Neuron (in vitro differentiated cells): ENCODE data around the gene OSBPL3.

Experiments
- H2AFZ ChIP-seq: one replicate; pipeline ENCODE4 v1.6.1; 2013; ENCODE audit warnings: low read depth, mild to moderate bottlenecking, inconsistent platforms, low read length, moderate library complexity
- H3K27me3 ChIP-seq: one replicate; pipeline ENCODE4 v1.6.1; 2013; ENCODE audit warnings: low read length; ENCODE audit not compliant: insufficient read depth
- H3K36me3 ChIP-seq: one replicate; pipeline ENCODE4 v1.6.1; 2013; ENCODE audit warnings: low read length; ENCODE audit not compliant: insufficient read depth
- H3K4me1 ChIP-seq: one replicate; pipeline ENCODE4 v1.6.1; 2013; ENCODE audit warnings: low read length; ENCODE audit not compliant: insufficient read depth
- H3K4me3 ChIP-seq: 2 replicates; pipeline ENCODE4 v1.5.1; 2013; ENCODE audit warnings: mild to moderate bottlenecking, low read length, moderate library complexity
- H3K9me3 ChIP-seq: one replicate; pipeline ENCODE4 v1.6.1; 2013; ENCODE audit warnings: low read length

Gene OSBPL3

GRCh38 chr7:24974026-24974832 is 5.7 kb downstream of the OSBPL3 start:
- H3K36me3 ChIP-seq, result no peaks in the 10 kb centered on the region
- no peaks in the 10 kb centered on the region for H3K9me3 ChIP-seq
- H3K4me1 ChIP-seq, result peaks cover 11% of the 10 kb centered on the region
- H2AFZ ChIP-seq, result no peak overlapping the region
- H3K27me3 ChIP-seq, result no peaks in the 10 kb centered on the region
- no peak overlapping the region for H3K4me3 ChIP-seq

DNA sequence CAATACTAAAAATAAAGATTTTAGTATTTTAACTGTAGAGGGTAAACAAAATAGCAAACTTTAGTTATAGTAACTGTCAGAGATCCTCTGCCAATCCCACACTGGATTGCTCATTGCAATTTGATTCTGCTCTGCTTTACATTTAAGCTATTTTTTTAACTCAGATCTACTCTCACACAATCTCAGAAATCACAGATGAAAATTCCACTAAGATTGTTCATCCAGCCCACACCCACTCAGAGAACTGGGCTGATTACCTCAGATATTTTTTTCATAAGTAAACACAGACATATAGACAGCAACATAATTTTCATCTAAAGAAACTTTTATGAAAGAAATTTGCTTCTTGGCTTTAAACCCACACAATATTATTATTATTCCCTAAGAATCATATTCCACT is 7.0 kb downstream of the OSBPL3 start:
- no peak overlapping the region for H2AFZ ChIP-seq
- no peaks in the 10 kb centered on the region for H3K27me3 ChIP-seq

DNA sequence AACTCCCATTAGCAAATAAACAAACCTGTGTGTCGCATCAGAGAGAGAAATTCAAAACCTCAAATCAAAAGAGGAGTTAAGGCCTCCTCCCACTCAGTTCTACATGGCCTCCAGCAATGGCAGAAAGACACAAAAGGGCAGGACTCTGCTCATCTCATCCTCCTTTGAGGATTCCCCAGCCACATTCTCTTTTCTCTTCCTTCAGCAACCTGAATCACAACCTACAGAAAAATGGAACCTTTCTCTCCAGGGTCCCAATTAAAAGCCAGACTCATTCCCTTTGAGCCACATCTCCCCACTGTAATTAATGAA is 7.9 kb downstream of the OSBPL3 start:
- Histone ChIP-seq H3K36me3 (no peaks in the 10 kb centered on the region), H2AFZ (no peak overlapping the region), H3K9me3 (no peaks in the 10 kb centered on the region), H3K4me1 (peaks cover 1% of the 10 kb centered on the region), H3K4me3 (no peak overlapping the region), H3K27me3 (no peaks in the 10 kb centered on the region)

More for the DNA sequence above, 7.0 kb downstream of the OSBPL3 start:
- Histone ChIP-seq H3K4me3 (no peak overlapping the region), H3K4me1 (peaks cover 1% of the 10 kb centered on the region), H3K36me3 (no peaks in the 10 kb centered on the region), H3K9me3 (no peaks in the 10 kb centered on the region)

GRCh38 chr7:24971333-24972165 is 8.4 kb downstream of the OSBPL3 start:
- Histone ChIP-seq H3K27me3 (no peaks in the 10 kb centered on the region), H3K9me3 (no peaks in the 10 kb centered on the region), H2AFZ (no peak overlapping the region), H3K36me3 (no peaks in the 10 kb centered on the region), H3K4me1 (peaks cover 1% of the 10 kb centered on the region), H3K4me3 (no peak overlapping the region)

DNA sequence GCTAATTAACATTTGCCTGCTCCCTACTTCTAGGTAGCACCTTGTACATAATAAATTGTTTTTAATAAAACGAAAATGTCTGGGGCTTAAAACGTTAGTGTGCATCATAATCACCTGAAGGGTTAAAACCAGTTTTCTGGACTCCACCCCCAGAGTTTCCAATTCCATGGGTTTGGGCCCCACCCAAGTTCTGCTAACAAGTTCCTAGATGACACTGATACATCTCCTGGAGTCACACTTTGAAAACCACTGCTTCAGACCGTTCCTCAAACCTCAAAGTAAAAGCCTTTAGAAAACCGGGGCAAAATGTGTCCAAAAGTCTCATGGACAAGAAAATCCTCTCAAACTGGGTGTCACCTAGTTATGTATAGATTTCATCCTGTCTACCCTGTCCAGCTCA is 9.3 kb downstream of the OSBPL3 start:
- Histone ChIP-seq H3K27me3 (no peaks in the 10 kb centered on the region), H2AFZ (no peak overlapping the region), H3K36me3 (no peaks in the 10 kb centered on the region), H3K9me3 (no peaks in the 10 kb centered on the region), H3K4me3 (no peak overlapping the region), H3K4me1 (peaks cover 7% of the 10 kb centered on the region)

- Histone ChIP-seq H3K27me3 (no peaks in the 10 kb centered on the region), H3K4me1 (peaks cover 7% of the 10 kb centered on the region)
Observed at GRCh38 chr7:24968165-24968564, 11.8 kb downstream of the OSBPL3 start.

GRCh38 chr7:24967696-24968095 is 12.3 kb downstream of the OSBPL3 start:
- Histone ChIP-seq H3K27me3 (no peaks in the 10 kb centered on the region), H2AFZ (no peak overlapping the region), H3K9me3 (no peaks in the 10 kb centered on the region), H3K4me3 (no peak overlapping the region), H3K36me3 (no peaks in the 10 kb centered on the region), H3K4me1 (peaks cover 7% of the 10 kb centered on the region)

More at GRCh38 chr7:24968165-24968564, 11.8 kb downstream of the OSBPL3 start:
- no peaks in the 10 kb centered on the region for H3K36me3 ChIP-seq
- no peak overlapping the region for H3K4me3 ChIP-seq
- H2AFZ ChIP-seq, result no peak overlapping the region
- no peaks in the 10 kb centered on the region for H3K9me3 ChIP-seq

DNA sequence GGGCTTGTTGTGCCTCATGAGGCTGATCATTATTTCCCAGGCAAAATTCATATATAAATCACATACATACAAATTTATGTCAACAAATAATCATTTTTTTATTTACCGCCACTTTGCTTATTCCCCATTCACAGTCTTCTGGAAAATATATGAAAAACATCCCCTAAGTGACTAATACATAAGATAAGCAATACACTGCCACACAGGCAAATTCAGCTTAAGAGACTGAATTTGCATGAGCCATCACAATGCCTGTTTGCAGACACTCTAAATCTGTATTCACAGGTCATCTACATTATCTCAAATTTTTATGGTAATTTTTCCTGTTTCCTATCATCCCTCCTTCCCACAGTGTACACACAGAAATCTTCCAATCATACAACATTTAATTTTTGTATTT is 13.2 kb downstream of the OSBPL3 start:
- Histone ChIP-seq H3K4me1 (peaks cover 7% of the 10 kb centered on the region), H3K27me3 (no peaks in the 10 kb centered on the region), H3K36me3 (no peaks in the 10 kb centered on the region), H3K4me3 (no peak overlapping the region), H2AFZ (no peak overlapping the region), H3K9me3 (no peaks in the 10 kb centered on the region)

- H3K36me3 ChIP-seq, result no peaks in the 10 kb centered on the region
- no peaks in the 10 kb centered on the region for H3K27me3 ChIP-seq
- no peak overlapping the region for H3K4me3 ChIP-seq
- H3K4me1 ChIP-seq, result peaks cover 7% of the 10 kb centered on the region
- no peaks in the 10 kb centered on the region for H3K9me3 ChIP-seq
- H2AFZ ChIP-seq, result no peak overlapping the region
Observed at GRCh38 chr7:24965831-24966708, 13.9 kb downstream of the OSBPL3 start.

DNA sequence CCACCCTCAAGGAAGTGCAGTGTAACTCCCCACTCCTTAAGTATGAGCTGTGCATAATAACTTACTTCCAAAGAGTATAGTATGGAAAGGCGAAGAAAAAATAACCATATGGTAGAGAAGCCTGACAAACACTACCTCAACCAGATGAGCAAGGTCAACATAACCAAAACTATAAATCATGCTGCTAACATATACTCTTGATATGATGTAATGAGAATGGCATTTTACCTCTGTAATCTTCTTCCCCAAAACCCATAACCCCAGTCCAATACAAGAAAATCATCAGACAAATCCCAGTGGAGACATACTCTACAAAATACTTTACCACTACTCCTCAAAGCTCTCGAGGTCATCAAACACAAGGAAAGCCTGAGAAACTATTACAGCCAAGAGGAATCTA is 15.8 kb downstream of the OSBPL3 start:
- Histone ChIP-seq H3K27me3 (no peaks in the 10 kb centered on the region), H2AFZ (no peak overlapping the region), H3K4me1 (peaks cover 7% of the 10 kb centered on the region), H3K4me3 (no peak overlapping the region), H3K9me3 (no peaks in the 10 kb centered on the region), H3K36me3 (no peaks in the 10 kb centered on the region)

GRCh38 chr7:24963218-24963617 is 16.8 kb downstream of the OSBPL3 start:
- H3K4me3 ChIP-seq, result no peak overlapping the region
- H2AFZ ChIP-seq, result no peak overlapping the region
- H3K27me3 ChIP-seq, result no peaks in the 10 kb centered on the region
- H3K36me3 ChIP-seq, result no peaks in the 10 kb centered on the region
- peaks cover 7% of the 10 kb centered on the region for H3K4me1 ChIP-seq
- H3K9me3 ChIP-seq, result no peaks in the 10 kb centered on the region

GRCh38 chr7:24962418-24962962 is 17.5 kb downstream of the OSBPL3 start:
- no peaks in the 10 kb centered on the region for H3K27me3 ChIP-seq
- H3K36me3 ChIP-seq, result no peaks in the 10 kb centered on the region
- H3K9me3 ChIP-seq, result no peaks in the 10 kb centered on the region
- peaks cover 7% of the 10 kb centered on the region for H3K4me1 ChIP-seq
- H3K4me3 ChIP-seq, result no peak overlapping the region
- H2AFZ ChIP-seq, result no peak overlapping the region
